ENCODE data around the gene TPRG1L.

Gene TPRG1L

GRCh38 chr1:3603571-3604467 is 21.0 kb upstream of the TPRG1L start:
- H3K4me3 ChIP-seq (ENCODE audit: low read depth, low read length): no peak overlapping the region
- no peak for DNase-seq (ENCODE audit: low read depth)
- TF ChIP-seq CTCF (IDR thresholded peaks at IDR 0.05; ENCODE audit: insufficient read depth, low read depth, low read length, missing control alignments): no peak

GRCh38 chr1:3604468-3604974 is 20.3 kb upstream of the TPRG1L start:
- no peak for TF ChIP-seq CTCF (IDR thresholded peaks at IDR 0.05; ENCODE audit: insufficient read depth, low read depth, low read length, missing control alignments)
- no peak overlapping the region for H3K4me3 ChIP-seq (ENCODE audit: low read depth, low read length)
- no peak for DNase-seq (ENCODE audit: low read depth)

- no peak for DNase-seq (ENCODE audit: low read depth)
- no peak for TF ChIP-seq CTCF (IDR thresholded peaks at IDR 0.05; ENCODE audit: insufficient read depth, low read depth, low read length, missing control alignments)
- no peak overlapping the region for H3K4me3 ChIP-seq (ENCODE audit: low read depth, low read length)
Measured at GRCh38 chr1:3604997-3605823, 19.6 kb upstream of the TPRG1L start.

- no peak for DNase-seq (ENCODE audit: low read depth)
- H3K4me3 ChIP-seq (ENCODE audit: low read depth, low read length): no peak overlapping the region
- no peak for TF ChIP-seq CTCF (IDR thresholded peaks at IDR 0.05; ENCODE audit: insufficient read depth, low read depth, low read length, missing control alignments)
Measured at GRCh38 chr1:3606779-3607702, 17.8 kb upstream of the TPRG1L start.

- no peak overlapping the region for H3K4me3 ChIP-seq (ENCODE audit: low read depth, low read length)
- no peak for TF ChIP-seq CTCF (IDR thresholded peaks at IDR 0.05; ENCODE audit: insufficient read depth, low read depth, low read length, missing control alignments)
- no peak for DNase-seq (ENCODE audit: low read depth)
Measured at GRCh38 chr1:3607703-3608065, 17.1 kb upstream of the TPRG1L start.

- no peak overlapping the region for H3K4me3 ChIP-seq (ENCODE audit: low read depth, low read length)
- no peak for DNase-seq (ENCODE audit: low read depth)
- no peak for TF ChIP-seq CTCF (IDR thresholded peaks at IDR 0.05; ENCODE audit: insufficient read depth, low read depth, low read length, missing control alignments)
Measured at GRCh38 chr1:3608154-3608553, 16.7 kb upstream of the TPRG1L start.

Data from GM12865 (cell line).